AG10803 (cell line): Measurements from ENCODE around the gene ADM5.

Experiments used
- DNase-seq: peaks from one replicate; pipeline ENCODE4 v3.0.0; 2010; ENCODE audit warnings: low read depth
- H3K4me3 ChIP-seq: 2 replicates; pipeline ENCODE4 v1.5.1; 2011; ENCODE audit warnings: mild to moderate bottlenecking, low read length, control low read depth
- CTCF ChIP-seq: conservative IDR thresholded peaks from 2 replicates; pipeline ENCODE4 v1.5.1; 2011; ENCODE audit warnings: mild to moderate bottlenecking, low read length, control low read depth, inconsistent platforms

ADM5 gene

GRCh38 chr19:49654581-49654980 lies 34.8 kb upstream of the ADM5 start:
- TF ChIP-seq CTCF = no peak
- no peak for DNase-seq
- no peak overlapping the region for H3K4me3 ChIP-seq

GRCh38 chr19:49655570-49656455 lies 33.6 kb upstream of the ADM5 start:
- DNase-seq = no peak
- TF ChIP-seq CTCF = no peak
- no peak overlapping the region for H3K4me3 ChIP-seq

GRCh38 chr19:49656456-49657109 lies 32.8 kb upstream of the ADM5 start:
- H3K4me3 ChIP-seq = no peak overlapping the region
- no peak for TF ChIP-seq CTCF
- DNase-seq = no peak

- H3K4me3 ChIP-seq = no peak overlapping the region
- DNase-seq = no peak
- TF ChIP-seq CTCF = no peak
Observed at GRCh38 chr19:49657493-49658138, 31.8 kb upstream of the ADM5 start.

- DNase-seq = no peak
- TF ChIP-seq CTCF = no peak
- no peak overlapping the region for H3K4me3 ChIP-seq
Observed at GRCh38 chr19:49658139-49658517, 31.3 kb upstream of the ADM5 start.

GRCh38 chr19:49658566-49659442 lies 30.6 kb upstream of the ADM5 start:
- TF ChIP-seq CTCF = no peak
- DNase-seq = no peak
- no peak overlapping the region for H3K4me3 ChIP-seq
